Liver (tissue), 9 donors: ENCODE results near the gene GABRA5. TPM values are rescaled to one million over a fixed set of nuclear protein-coding genes. Genes with fewer than 3 reads are reported as not detected.

Experiments used
- DNase-seq: peaks from one replicate; pipeline ENCODE4 v3.0.0-alpha.2; 2017; ENCODE audit warnings: low spot score
- H3K27ac ChIP-seq, 2 donors: one replicate each; pipeline ENCODE4 v1.7.0; 2013; ENCODE audit warnings: inconsistent platforms in 2 of 2, low read length in 2 of 2, control low read depth in 1 of 2, low read depth in 1 of 2, mild to moderate bottlenecking in 1 of 2
- H3K27me3 ChIP-seq, 4 donors: one replicate each; pipeline versions ENCODE4 v1.6.1 to v1.7.0; 2013; ENCODE audit warnings: low read length in 3 of 4, inconsistent platforms in 1 of 4, mild to moderate bottlenecking in 1 of 4, moderate library complexity in 1 of 4; ENCODE audit not compliant: control insufficient read depth in 4 of 4, insufficient read depth in 4 of 4
- H3K36me3 ChIP-seq, 4 donors: one replicate each; pipeline versions ENCODE4 v1.6.1 to v1.7.0; 2013; ENCODE audit warnings: low read length in 3 of 4, mild to moderate bottlenecking in 3 of 4, low read depth in 1 of 4, moderate library complexity in 1 of 4; ENCODE audit not compliant: control insufficient read depth in 4 of 4, insufficient read depth in 3 of 4
- H3K4me1 ChIP-seq, 4 donors: one replicate each; pipeline versions ENCODE4 v1.6.1 to v1.7.0; 2013; ENCODE audit warnings: low read length in 3 of 4, mild to moderate bottlenecking in 3 of 4, moderate library complexity in 1 of 4; ENCODE audit not compliant: control insufficient read depth in 4 of 4, insufficient read depth in 4 of 4
- H3K4me3 ChIP-seq, 3 donors: one replicate each; pipeline versions ENCODE4 v1.6.1 to v1.7.0; 2013; ENCODE audit warnings: low read length in 3 of 3, control low read depth in 1 of 3, low read depth in 1 of 3, mild to moderate bottlenecking in 1 of 3
- H3K9ac ChIP-seq, 2 donors: one replicate each; pipeline ENCODE4 v1.7.0; 2013; ENCODE audit warnings: low read length in 2 of 2, mild to moderate bottlenecking in 2 of 2, moderate library complexity in 2 of 2, control low read depth in 1 of 2, low read depth in 1 of 2
- H3K9me3 ChIP-seq, 4 donors: one replicate each; pipeline versions ENCODE4 v1.6.1 to v1.7.0; 2013; ENCODE audit warnings: low read length in 3 of 4; ENCODE audit not compliant: control insufficient read depth in 4 of 4
- CTCF ChIP-seq: fragments of 150-350 bp; IDR thresholded peaks from 2 replicates; pipeline ENCODE4 v1.5.1; 2017; ENCODE audit warnings: improper control_type of control experiment, low read depth, low read length; ENCODE audit not compliant: missing input control
- EGR1 ChIP-seq, 2 donors: IDR thresholded peaks; 2 replicates each; pipeline ENCODE4 v1.6.1; 2016 to 2018; ENCODE audit warnings: antibody characterized with exemption in 2 of 2, low read depth in 2 of 2
- FOXA1 ChIP-seq: IDR thresholded peaks from 2 replicates; pipeline ENCODE4 v1.6.1; 2016; ENCODE audit warnings: antibody characterized with exemption
- FOXA2 ChIP-seq: IDR thresholded peaks from 2 replicates; pipeline ENCODE4 v1.6.1; 2016; ENCODE audit warnings: antibody characterized with exemption
- GABPA ChIP-seq, 2 donors: IDR thresholded peaks in 1 of 2; conservative IDR thresholded peaks in 1 of 2; 2 replicates each; pipeline ENCODE4 v1.6.1; 2016; ENCODE audit warnings: antibody characterized with exemption in 2 of 2, mild to moderate bottlenecking in 1 of 2, moderate library complexity in 1 of 2
- HNF4A ChIP-seq, 2 donors: conservative IDR thresholded peaks; 2 replicates each; pipeline ENCODE4 v1.6.1; 2016; ENCODE audit warnings: antibody characterized with exemption in 2 of 2, mild to moderate bottlenecking in 2 of 2
- HNF4G ChIP-seq: IDR thresholded peaks from 2 replicates; pipeline ENCODE4 v1.6.1; 2016; ENCODE audit warnings: antibody characterized with exemption
- JUND ChIP-seq, 2 donors: IDR thresholded peaks; 2 replicates each; pipeline ENCODE4 v1.6.1; 2016; ENCODE audit warnings: antibody characterized with exemption in 2 of 2
- NR2F2 ChIP-seq: IDR thresholded peaks from 2 replicates; pipeline ENCODE4 v1.6.1; 2016; ENCODE audit warnings: antibody characterized with exemption
- RAD21 ChIP-seq, 2 donors: IDR thresholded peaks; 2 replicates each; pipeline ENCODE4 v1.6.1; 2016; ENCODE audit warnings: antibody characterized with exemption in 2 of 2, mild to moderate bottlenecking in 2 of 2
- REST ChIP-seq: IDR thresholded peaks from 2 replicates; pipeline ENCODE4 v1.6.1; 2016; ENCODE audit warnings: antibody characterized with exemption, mild to moderate bottlenecking
- RXRA ChIP-seq, 2 donors: IDR thresholded peaks; 2 replicates each; pipeline ENCODE4 v1.6.1; 2017 to 2018; ENCODE audit warnings: antibody characterized with exemption in 2 of 2, mild to moderate bottlenecking in 1 of 2
- SP1 ChIP-seq: IDR thresholded peaks from 2 replicates; pipeline ENCODE4 v1.6.1; 2018; ENCODE audit warnings: antibody characterized with exemption, mild to moderate bottlenecking
- TAF1 ChIP-seq: conservative IDR thresholded peaks from 2 replicates; pipeline ENCODE4 v1.6.1; 2016; ENCODE audit warnings: antibody characterized with exemption, mild to moderate bottlenecking
- YY1 ChIP-seq: IDR thresholded peaks from 2 replicates; pipeline ENCODE4 v1.6.1; 2016; ENCODE audit warnings: antibody characterized with exemption, mild to moderate bottlenecking
- WGBS: extraction: QIAGEN DNeasy Blood & Tissue Kit; methylation state at CpG from one replicate; pipeline ENCODE4 v1.1.7; 2013; 5-methylcytosine and 5-hydroxymethylcytosine counted together
- polyA plus RNA-seq, 2 donors: library from polyadenylated mRNA; stranded (reverse) in 1 of 2; unstranded in 1 of 2; fragments of 200-250 nt in 1 of 2; fragments of >200 nt in 1 of 2; fragmentation: Nextera tagmentation in 1 of 2; extraction: Ambion mirVana in 1 of 2; gene quantifications; one replicate each; pipeline versions ENCODE4 v1.2.1 to v1.2.3, GENCODE V29; 2013 to 2015
- total RNA-seq, 2 donors: library from RNA; depleted of rRNA; stranded (reverse); fragments of >200 nt; gene quantifications; one replicate each; pipeline ENCODE4 v1.2.3, GENCODE V29; 2014
- TF ChIP-seq, protein P1 (sequence below): IDR thresholded peaks from 2 replicates; pipeline ENCODE4 v1.6.1; 2016; ENCODE audit warnings: antibody characterized with exemption
- TF ChIP-seq, protein P2 (sequence below): IDR thresholded peaks from 2 replicates; pipeline ENCODE4 v1.6.1; 2016; ENCODE audit warnings: antibody characterized with exemption
- donor health status: healthy.
- donor health status: healthy.
- donor health status: healthy.
- donor health status: healthy.
- donor health status: healthy.

Gene GABRA5
- total and polyA plus RNA-seq, 4 donors = not detected

- no peak overlapping the region for H3K27ac ChIP-seq
- peaks cover 0 to 9% (median 4%) of the 10 kb centered on the region in 4 donors for H3K4me1 ChIP-seq
- H3K9me3 ChIP-seq = no peaks in the 10 kb centered on the region
- 5% methylated on average over 104 of the region's 104 CpGs for WGBS
- no peak for DNase-seq
- no peaks in the 10 kb centered on the region for H3K36me3 ChIP-seq
- H3K9ac ChIP-seq = no peak overlapping the region
- TF ChIP-seq YY1 (no peak), GABPA (IDR thresholded peaks at IDR 0.05 in 1 of 2, conservative IDR thresholded peaks at IDR 0.05 in 1 of 2) (no peak), NR2F2 (no peak)
- no peak overlapping the region for H3K4me3 ChIP-seq
- H3K27me3 ChIP-seq = peaks cover 0 to 25% (median 8%) of the 10 kb centered on the region in 4 donors
These were observed 542 bp downstream of the GABRA5 start for GRCh38 chr15:26867200-26868007.

DNA sequence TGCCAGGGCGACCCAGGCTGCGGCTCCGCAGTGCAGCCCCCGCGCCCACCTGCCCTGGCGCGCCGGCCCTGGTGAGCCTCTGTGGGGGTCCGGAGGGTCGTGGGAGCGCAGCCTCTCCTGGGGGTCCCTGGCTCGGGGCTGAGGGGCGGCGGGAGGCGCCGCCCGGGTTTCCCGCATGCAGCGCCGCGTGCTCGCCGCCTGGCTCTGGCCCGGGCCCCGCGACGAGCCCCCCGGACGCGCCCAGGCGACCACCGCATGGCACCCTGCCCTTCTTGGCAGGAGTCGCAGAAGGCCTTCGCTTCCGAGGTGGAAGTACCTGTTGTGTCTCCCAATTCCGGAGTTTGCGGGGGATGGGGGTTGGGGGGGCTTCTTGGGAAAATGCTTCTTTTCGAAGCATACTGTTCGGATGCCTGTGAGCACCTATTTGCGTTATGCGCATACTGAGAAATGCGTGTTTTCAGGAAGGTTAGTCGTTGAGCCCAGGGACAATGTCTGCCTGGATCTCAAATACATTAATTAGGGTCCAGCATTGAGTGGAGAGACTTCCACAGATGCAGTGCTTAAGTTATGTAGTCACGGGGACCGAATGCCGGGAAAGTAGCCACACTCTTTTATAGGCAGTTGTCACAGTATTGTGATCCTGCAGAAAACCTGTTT, 1.3 kb downstream of the GABRA5 start:
- Histone ChIP-seq H3K9me3 (no peaks in the 10 kb centered on the region), H3K27ac (no peak overlapping the region), H3K9ac (no peak overlapping the region), H3K36me3 (no peaks in the 10 kb centered on the region), H3K4me3 (no peak overlapping the region), H3K27me3 (peaks cover 0 to 25% (median 7%) of the 10 kb centered on the region in 4 donors), H3K4me1 (peaks cover 0 to 9% (median 4%) of the 10 kb centered on the region in 4 donors)
- TF ChIP-seq YY1 = no peak
- no peak for TF ChIP-seq SP1
- TF ChIP-seq FOXA1 = no peak
- TF ChIP-seq RAD21 (IDR thresholded peaks at IDR 0.05) = no peak
- no peak for TF ChIP-seq TAF1
- TF ChIP-seq, protein P1, sequence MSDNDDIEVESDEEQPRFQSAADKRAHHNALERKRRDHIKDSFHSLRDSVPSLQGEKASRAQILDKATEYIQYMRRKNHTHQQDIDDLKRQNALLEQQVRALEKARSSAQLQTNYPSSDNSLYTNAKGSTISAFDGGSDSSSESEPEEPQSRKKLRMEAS = no peak
- no peak for TF ChIP-seq HNF4A (conservative IDR thresholded peaks at IDR 0.05)
- no peak for TF ChIP-seq EGR1 (IDR thresholded peaks at IDR 0.05; ENCODE audit: low read depth in 2 of 2)
- no peak for TF ChIP-seq JUND (IDR thresholded peaks at IDR 0.05)
- no peak for TF ChIP-seq RXRA (IDR thresholded peaks at IDR 0.05)
- no peak for TF ChIP-seq HNF4G
- TF ChIP-seq REST = no peak
- no peak for TF ChIP-seq NR2F2
- no peak for TF ChIP-seq FOXA2
- TF ChIP-seq, protein P2, sequence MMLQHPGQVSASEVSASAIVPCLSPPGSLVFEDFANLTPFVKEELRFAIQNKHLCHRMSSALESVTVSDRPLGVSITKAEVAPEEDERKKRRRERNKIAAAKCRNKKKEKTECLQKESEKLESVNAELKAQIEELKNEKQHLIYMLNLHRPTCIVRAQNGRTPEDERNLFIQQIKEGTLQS = no peak
- no peak for TF ChIP-seq GABPA (IDR thresholded peaks at IDR 0.05 in 1 of 2, conservative IDR thresholded peaks at IDR 0.05 in 1 of 2)
- TF ChIP-seq CTCF = no peak
- no peak for DNase-seq
- 12% methylated on average over 46 of the region's 46 CpGs for WGBS
